H9 (cell line): Measurements from ENCODE around the gene IRF1. TPM values are rescaled to one million over a fixed set of nuclear protein-coding genes. Genes with fewer than 3 reads are reported as not detected.

Experiments
- DNase-seq: peaks from one replicate; pipeline ENCODE4 v3.0.0-alpha.2; 2017
- H2AFZ ChIP-seq: one replicate; pipeline ENCODE4 v1.6.1; 2013; ENCODE audit warnings: mild to moderate bottlenecking, low read length, control low read depth, moderate library complexity
- H2AK5ac ChIP-seq: 2 replicates; pipeline ENCODE4 v1.6.1; 2013; ENCODE audit warnings: low read length, control low read depth, mixed read lengths; ENCODE audit not compliant: insufficient read length
- H2BK120ac ChIP-seq: one replicate; pipeline ENCODE4 v1.6.1; 2013; ENCODE audit warnings: low read depth, mild to moderate bottlenecking, low read length, control low read depth, inconsistent platforms; ENCODE audit not compliant: poor library complexity, severe bottlenecking
- H2BK12ac ChIP-seq: 2 replicates; pipeline ENCODE4 v1.6.1; 2013; ENCODE audit warnings: low read length, control low read depth, mixed read lengths, low read depth; ENCODE audit not compliant: insufficient read length
- H2BK15ac ChIP-seq: 2 replicates; pipeline ENCODE4 v1.6.1; 2013; ENCODE audit warnings: low read depth, low read length, control low read depth
- H2BK20ac ChIP-seq: one replicate; pipeline ENCODE4 v1.6.1; 2013; ENCODE audit warnings: low read depth, mild to moderate bottlenecking, low read length, control low read depth, inconsistent platforms; ENCODE audit not compliant: poor library complexity, severe bottlenecking
- H2BK5ac ChIP-seq: 2 replicates; pipeline ENCODE4 v1.6.1; 2013; ENCODE audit warnings: low read length, control low read depth, mixed read lengths; ENCODE audit not compliant: insufficient read length
- H3K14ac ChIP-seq: 2 replicates; pipeline ENCODE4 v1.6.1; 2013; ENCODE audit warnings: low read length, control low read depth; ENCODE audit not compliant: insufficient read depth
- H3K18ac ChIP-seq: 2 replicates; pipeline ENCODE4 v1.6.1; 2013; ENCODE audit warnings: low read depth, mild to moderate bottlenecking, mixed read lengths, low read length, control low read depth; ENCODE audit not compliant: insufficient read length
- H3K23ac ChIP-seq: 2 replicates; pipeline ENCODE4 v1.6.1; 2013; ENCODE audit warnings: low read length, control low read depth, mixed read lengths, low read depth; ENCODE audit not compliant: insufficient read length
- H3K23me2 ChIP-seq: 2 replicates; pipeline ENCODE4 v1.6.1; 2013; ENCODE audit warnings: low read depth, mild to moderate bottlenecking, mixed read lengths, low read length, control low read depth; ENCODE audit not compliant: insufficient read length, poor library complexity, severe bottlenecking
- H3K27ac ChIP-seq: 2 replicates; pipeline ENCODE4 v1.5.1; 2013; ENCODE audit warnings: low read length, control low read depth, mixed read lengths, low read depth; ENCODE audit not compliant: insufficient read length
- H3K27me3 ChIP-seq: 2 replicates; pipeline ENCODE4 v1.6.1; 2013; ENCODE audit warnings: low read length, control low read depth, inconsistent platforms; ENCODE audit not compliant: insufficient read depth
- H3K4ac ChIP-seq: 2 replicates; pipeline ENCODE4 v1.6.1; 2013; ENCODE audit warnings: low read depth, mild to moderate bottlenecking, control low read depth, inconsistent platforms, low read length, moderate library complexity
- H3K4me1 ChIP-seq: 2 replicates; pipeline ENCODE4 v1.6.1; 2013; ENCODE audit warnings: low read length, control low read depth, inconsistent platforms; ENCODE audit not compliant: insufficient read depth
- H3K4me2 ChIP-seq: 2 replicates; pipeline ENCODE4 v1.6.1; 2013; ENCODE audit warnings: low read length, control low read depth, mixed read lengths; ENCODE audit not compliant: insufficient read length, insufficient read depth
- H3K56ac ChIP-seq: 2 replicates; pipeline ENCODE4 v1.6.1; 2013; ENCODE audit warnings: low read depth, mild to moderate bottlenecking, mixed read lengths, low read length, control low read depth; ENCODE audit not compliant: insufficient read length
- H3K79me1 ChIP-seq: 2 replicates; pipeline ENCODE4 v1.6.1; 2013; ENCODE audit warnings: low read depth, mild to moderate bottlenecking, moderate library complexity, low read length, control low read depth, inconsistent platforms; ENCODE audit not compliant: insufficient read depth, poor library complexity, severe bottlenecking
- H3K79me2 ChIP-seq: 2 replicates; pipeline ENCODE4 v1.6.1; 2013; ENCODE audit warnings: low read length, control low read depth, inconsistent platforms; ENCODE audit not compliant: insufficient read depth
- H3K9ac ChIP-seq: 2 replicates; pipeline ENCODE4 v1.6.1; 2013; ENCODE audit warnings: low read length, control low read depth, mixed read lengths; ENCODE audit not compliant: insufficient read length; ENCODE audit errors: extremely low read depth
- H3K9me3 ChIP-seq: one replicate; pipeline ENCODE4 v1.6.1; 2013; ENCODE audit warnings: low read depth, low read length, inconsistent platforms; ENCODE audit not compliant: control insufficient read depth
- H3T11ph ChIP-seq: one replicate; pipeline ENCODE4 v1.6.1; 2013; ENCODE audit warnings: mild to moderate bottlenecking, low read length, control low read depth, inconsistent platforms
- H4K20me1 ChIP-seq: one replicate; pipeline ENCODE4 v1.6.1; 2013; ENCODE audit not compliant: control insufficient read depth, insufficient read length, insufficient read depth
- H4K5ac ChIP-seq: 2 replicates; pipeline ENCODE4 v1.6.1; 2013; ENCODE audit warnings: low read depth, mild to moderate bottlenecking, mixed read lengths, low read length, control low read depth; ENCODE audit not compliant: insufficient read length
- H4K8ac ChIP-seq: replicated peaks from 2 replicates; pipeline ENCODE4 v1.6.1; 2013; ENCODE audit warnings: low read length, control low read depth, mixed read lengths, low read depth; ENCODE audit not compliant: insufficient read length
- H4K91ac ChIP-seq: 2 replicates; pipeline ENCODE4 v1.6.1; 2013; ENCODE audit warnings: low read depth, mild to moderate bottlenecking, moderate library complexity, mixed read lengths, low read length, control low read depth; ENCODE audit not compliant: insufficient read length
- H3K27ac Mint-ChIP-seq, 3 experiments: 2 replicates in 2 of 3; 3 replicates in 1 of 3; pipeline ENCODE4 v1.8.0; 2020 to 2021; ENCODE audit warnings: mixed read lengths in 3 of 3, mild to moderate bottlenecking in 1 of 3, moderate library complexity in 1 of 3
- H3K27me3 Mint-ChIP-seq: 2 replicates; pipeline ENCODE4 v1.8.0; 2021; ENCODE audit warnings: low read depth, mild to moderate bottlenecking, moderate library complexity, mixed read lengths
- H3K36me3 Mint-ChIP-seq, 3 experiments: 2 replicates in 2 of 3; 3 replicates in 1 of 3; pipeline ENCODE4 v1.8.0; 2020 to 2021; ENCODE audit warnings: low read depth in 3 of 3, mixed read lengths in 3 of 3; ENCODE audit not compliant: insufficient read depth in 1 of 3
- H3K4me1 Mint-ChIP-seq, 2 experiments: 2 replicates each; pipeline ENCODE4 v1.8.0; 2020; ENCODE audit warnings: mixed read lengths in 2 of 2
- H3K4me3 Mint-ChIP-seq, 2 experiments: 2 replicates in 1 of 2; 3 replicates in 1 of 2; pipeline ENCODE4 v1.8.0; 2020 to 2021; ENCODE audit warnings: mild to moderate bottlenecking in 2 of 2, mixed read lengths in 2 of 2, moderate library complexity in 1 of 2
- H3K9me3 Mint-ChIP-seq, 2 experiments: 2 replicates in 1 of 2; 3 replicates in 1 of 2; pipeline ENCODE4 v1.8.0; 2020; ENCODE audit warnings: mild to moderate bottlenecking in 2 of 2, mixed read lengths in 2 of 2, moderate library complexity in 1 of 2
- CTCF ChIP-seq: fragments of 200-600 bp; sonication (generic); conservative IDR thresholded peaks from 3 replicates; pipeline ENCODE4 v1.8.0; 2021; ENCODE audit warnings: antibody characterized with exemption, mild to moderate bottlenecking
- WGBS: extraction: QIAGEN DNeasy Blood & Tissue Kit; methylation state at CpG from one replicate; pipeline ENCODE4 v1.1.7; 2013; ENCODE audit warnings: missing lambda C conversion rate, low lambda C conversion rate, mixed read lengths; ENCODE audit not compliant: insufficient read length; ENCODE audit errors: extremely low coverage; 5-methylcytosine and 5-hydroxymethylcytosine counted together
- total RNA-seq: library from RNA; stranded (reverse); gene quantifications from 2 replicates; pipeline ENCODE4 v1.2.1, GENCODE V29; 2021

IRF1 gene
- total RNA-seq, 1 experiment from 2014 or later = 8.7 TPM

- H2AFZ ChIP-seq = no peak overlapping the region
- H2BK5ac ChIP-seq = no peak overlapping the region
- WGBS = no CpG with 5 or more reads among the region's 3 CpGs
- no peaks in the 10 kb centered on the region for H3K9me3 ChIP-seq
- H3K4me1 ChIP-seq = peaks cover 11% of the 10 kb centered on the region; the same call in 1 of the 2 replicates
- no peak overlapping the region for H2BK20ac ChIP-seq
- H3K56ac ChIP-seq = no peak overlapping the region
- no peak overlapping the region for H4K5ac ChIP-seq
- Mint-ChIP-seq H3K4me1 (peaks cover 26 to 27% of the 10 kb centered on the region in 2 experiments), H3K36me3 (peaks cover 0 to 7% (median 1%) of the 10 kb centered on the region in 3 experiments; a peak in 4 of 7 replicates), H3K27ac (no peak overlapping the region), H3K27me3 (peaks cover 6% of the 10 kb centered on the region), H3K4me3 (no peak overlapping the region), H3K9me3 (peaks cover 5 to 11% of the 10 kb centered on the region in 2 experiments)
- no peaks in the 10 kb centered on the region for H3K27me3 ChIP-seq
- DNase-seq = no peak
- H2AK5ac ChIP-seq = no peak overlapping the region
- H3K4ac ChIP-seq = no peak overlapping the region
- no peak overlapping the region for H2BK12ac ChIP-seq
- H4K20me1 ChIP-seq = no peaks in the 10 kb centered on the region
- no peak overlapping the region for H4K8ac ChIP-seq
- no peak overlapping the region for H2BK120ac ChIP-seq
- no peak overlapping the region for H3K23ac ChIP-seq
- no peak overlapping the region for H3K18ac ChIP-seq
- H3K14ac ChIP-seq = no peak overlapping the region
- no peak overlapping the region for H4K91ac ChIP-seq
- H3K79me2 ChIP-seq = no peaks in the 10 kb centered on the region
- H3K27ac ChIP-seq = no peak overlapping the region
- TF ChIP-seq CTCF = no peak
- H3K9ac ChIP-seq = no peak overlapping the region
- H3T11ph ChIP-seq = no peak overlapping the region
- H3K23me2 ChIP-seq = no peaks in the 10 kb centered on the region
- H3K4me2 ChIP-seq = no peak overlapping the region
- no peaks in the 10 kb centered on the region for H3K79me1 ChIP-seq
- no peak overlapping the region for H2BK15ac ChIP-seq
These were observed 21.8 kb downstream of the IRF1 start for GRCh38 chr5:132468656-132469379.
